Psoas muscle (tissue), 8 donors: Measurements from ENCODE around the gene B4GALT1. TPM values are rescaled to one million over a fixed set of nuclear protein-coding genes. Genes with fewer than 3 reads are reported as not detected.

Experiments used
- ATAC-seq, 4 donors: fragments of 200-7000 bp; cut with Tn5 transposase; one replicate each; pipeline ENCODE4 v1.9.1; 2020; ENCODE audit warnings: moderate library complexity in 3 of 4, mild to moderate bottlenecking in 2 of 4
- DNase-seq, 2 donors: peaks; one replicate each; pipeline ENCODE4 v3.0.0-alpha.2; 2020
- H3K27ac ChIP-seq: fragments of 200-600 bp; one replicate; pipeline ENCODE4 v1.8.0; 2022
- H3K27me3 ChIP-seq, 3 donors: fragments of 200-600 bp in 1 of 3; one replicate each; pipeline versions ENCODE4 v1.6.1 to v1.8.0; 2013 to 2022; ENCODE audit warnings: low read length in 2 of 3, mild to moderate bottlenecking in 2 of 3, moderate library complexity in 1 of 3; ENCODE audit not compliant: insufficient read depth in 3 of 3
- H3K36me3 ChIP-seq, 2 donors: fragments of 200-600 bp in 1 of 2; one replicate each; pipeline versions ENCODE4 v1.6.1 to v1.8.0; 2013 to 2022; ENCODE audit warnings: low read depth in 1 of 2, mild to moderate bottlenecking in 1 of 2, moderate library complexity in 1 of 2; ENCODE audit not compliant: insufficient read depth in 1 of 2
- H3K4me1 ChIP-seq: fragments of 200-600 bp; one replicate; pipeline ENCODE4 v1.8.0; 2022
- H3K4me3 ChIP-seq: fragments of 200-600 bp; one replicate; pipeline ENCODE4 v1.8.0; 2022; ENCODE audit warnings: mild to moderate bottlenecking
- H3K9me3 ChIP-seq: fragments of 200-600 bp; one replicate; pipeline ENCODE4 v1.8.0; 2022
- WGBS, 3 donors: extraction: QIAGEN DNeasy Blood & Tissue Kit; methylation state at CpG; one replicate each; pipeline versions ENCODE4 v1.1.6 to v1.1.7; 2013; 5-methylcytosine and 5-hydroxymethylcytosine counted together
- intact Hi-C, 2 donors: fragments of 100-400 bp; cut with DNase I; formaldehyde crosslinking; loops; one replicate each; pipeline versions ENCODE4 v1.11.0 to v1.14.2; 2022
- polyA plus RNA-seq, 3 donors: library from polyadenylated mRNA; stranded (reverse); fragments of 200-250 nt; gene quantifications; one replicate each; pipeline ENCODE4 v1.2.3, GENCODE V29; 2013
- total RNA-seq, 4 donors: library from RNA; stranded (reverse); fragmentation: NEBNext Ultra II Directional in 2 of 4; extraction: Animal tissue kit (Norgen Biotek cat#: 25700) in 2 of 4; gene quantifications; one replicate each; pipeline versions ENCODE4 v1.2.1 to v1.2.4, GENCODE V29; 2021 to 2023
- TF ChIP-seq, protein P1 (sequence below): fragments of 200-600 bp; IDR thresholded peaks from one replicate; pipeline ENCODE4 v1.8.0; 2022; ENCODE audit warnings: antibody characterized with exemption
- donor health status: healthy with polysubstance abuse.
- donor health status: DM: no; HTN: no; CAD: no; lungs with moderate emphysema.
- donor health status: Bipolar disorder and iron deficiency.
- donor health status: healthy.
- donor health status: DM: yes; HTN: yes; CAD: no.
- donor health status: DM: no; HTN: no; CAD: no.
- donor health status: DM: no; HTN: no; CAD: no.
- donor health status: DM: yes; HTN: yes; CAD: no.

The B4GALT1 gene
- total and polyA plus RNA-seq, 7 donors = 13.0 to 28.1 (median 22.3) TPM

DNA sequence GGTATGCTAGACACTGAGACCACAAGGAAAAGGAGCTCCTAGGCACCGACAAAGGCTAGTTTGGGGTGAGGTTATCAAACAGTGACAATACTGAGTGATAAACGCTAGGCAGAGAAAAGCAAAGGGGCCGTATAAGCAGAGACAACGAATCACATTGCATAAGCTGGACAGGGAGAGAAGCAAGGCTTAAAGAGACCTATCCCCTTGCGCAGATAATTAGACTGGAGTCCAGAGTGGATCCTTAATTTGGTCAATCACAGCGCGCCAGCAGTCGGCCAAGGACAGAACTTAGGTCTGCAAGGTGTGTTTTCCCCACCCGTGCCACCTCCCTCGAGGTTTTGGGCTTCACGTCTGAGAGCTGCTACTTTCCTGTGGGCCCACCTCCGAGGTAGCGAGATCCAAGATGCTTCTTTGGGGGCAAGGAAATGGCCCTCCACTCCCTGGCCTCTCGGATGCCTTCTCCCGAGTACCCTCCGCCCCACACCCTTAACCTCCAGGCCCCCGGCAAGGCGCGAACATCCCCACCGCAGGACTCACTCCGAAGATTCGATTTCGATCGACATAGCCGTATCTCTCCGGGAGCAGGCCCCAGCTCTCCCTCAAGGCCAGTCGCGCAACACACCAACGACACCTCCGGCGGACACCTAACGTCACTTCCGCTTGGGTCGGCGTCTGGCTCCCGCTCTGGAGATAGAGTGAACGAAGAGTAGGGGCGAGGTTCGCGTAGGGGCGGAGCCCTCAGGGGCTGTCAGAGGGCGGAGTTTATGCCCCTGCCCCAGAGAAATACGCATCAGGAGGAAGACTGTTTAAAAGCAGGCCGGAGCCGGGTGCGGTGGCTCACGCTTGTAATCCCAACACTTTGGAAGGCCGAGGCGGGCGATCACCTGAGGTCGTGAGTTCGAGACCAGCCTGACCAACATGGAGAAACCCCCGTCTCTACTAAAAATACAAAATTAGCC, 90.8 kb downstream of the B4GALT1 start, which contains the start of gene SMU1:
Gene SMU1, minus strand, starts transcription at position 629 of the 959 bp plus-strand sequence. Its CDS starts 66 bp downstream, at position 563.
- Histone ChIP-seq H3K4me1 (peaks cover 20% of the 10 kb centered on the region), H3K27ac (peak within 1 kb of the TSS; percentile 94), H3K36me3 (peaks cover 9 to 25% of the 10 kb centered on the region in 2 donors), H3K9me3 (no peaks in the 10 kb centered on the region), H3K27me3 (no peaks in the 10 kb centered on the region), H3K4me3 (peak within 1 kb of the TSS; percentile 82)
- intact Hi-C loops = no loop called here
- TF ChIP-seq, protein P1, sequence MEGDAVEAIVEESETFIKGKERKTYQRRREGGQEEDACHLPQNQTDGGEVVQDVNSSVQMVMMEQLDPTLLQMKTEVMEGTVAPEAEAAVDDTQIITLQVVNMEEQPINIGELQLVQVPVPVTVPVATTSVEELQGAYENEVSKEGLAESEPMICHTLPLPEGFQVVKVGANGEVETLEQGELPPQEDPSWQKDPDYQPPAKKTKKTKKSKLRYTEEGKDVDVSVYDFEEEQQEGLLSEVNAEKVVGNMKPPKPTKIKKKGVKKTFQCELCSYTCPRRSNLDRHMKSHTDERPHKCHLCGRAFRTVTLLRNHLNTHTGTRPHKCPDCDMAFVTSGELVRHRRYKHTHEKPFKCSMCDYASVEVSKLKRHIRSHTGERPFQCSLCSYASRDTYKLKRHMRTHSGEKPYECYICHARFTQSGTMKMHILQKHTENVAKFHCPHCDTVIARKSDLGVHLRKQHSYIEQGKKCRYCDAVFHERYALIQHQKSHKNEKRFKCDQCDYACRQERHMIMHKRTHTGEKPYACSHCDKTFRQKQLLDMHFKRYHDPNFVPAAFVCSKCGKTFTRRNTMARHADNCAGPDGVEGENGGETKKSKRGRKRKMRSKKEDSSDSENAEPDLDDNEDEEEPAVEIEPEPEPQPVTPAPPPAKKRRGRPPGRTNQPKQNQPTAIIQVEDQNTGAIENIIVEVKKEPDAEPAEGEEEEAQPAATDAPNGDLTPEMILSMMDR = no peak
- WGBS, 3 donors = 0 to 1% (median 1%) methylated on average over 53 of the region's 53 CpGs
- DNase-seq (peak; percentile 97 to 98), ATAC-seq (peak; percentile 97 to 99 (median 98))

GRCh38 chr9:33068991-33069390, 98.1 kb downstream of the B4GALT1 start:
- no peaks in the 10 kb centered on the region for H3K4me1 ChIP-seq
- H3K4me3 ChIP-seq = no peak overlapping the region
- TF ChIP-seq, protein P1 = no peak
- no peak for ATAC-seq
- H3K27me3 ChIP-seq = no peaks in the 10 kb centered on the region
- DNase-seq = no peak
- H3K36me3 ChIP-seq = peaks cover 16 to 97% of the 10 kb centered on the region in 2 donors
- H3K27ac ChIP-seq = no peak overlapping the region
- intact Hi-C loops = no loop called here
- 88 to 97% (median 93%) methylated on average over 1 of the region's 1 CpG for WGBS, 3 donors
- H3K9me3 ChIP-seq = no peaks in the 10 kb centered on the region

DNA sequence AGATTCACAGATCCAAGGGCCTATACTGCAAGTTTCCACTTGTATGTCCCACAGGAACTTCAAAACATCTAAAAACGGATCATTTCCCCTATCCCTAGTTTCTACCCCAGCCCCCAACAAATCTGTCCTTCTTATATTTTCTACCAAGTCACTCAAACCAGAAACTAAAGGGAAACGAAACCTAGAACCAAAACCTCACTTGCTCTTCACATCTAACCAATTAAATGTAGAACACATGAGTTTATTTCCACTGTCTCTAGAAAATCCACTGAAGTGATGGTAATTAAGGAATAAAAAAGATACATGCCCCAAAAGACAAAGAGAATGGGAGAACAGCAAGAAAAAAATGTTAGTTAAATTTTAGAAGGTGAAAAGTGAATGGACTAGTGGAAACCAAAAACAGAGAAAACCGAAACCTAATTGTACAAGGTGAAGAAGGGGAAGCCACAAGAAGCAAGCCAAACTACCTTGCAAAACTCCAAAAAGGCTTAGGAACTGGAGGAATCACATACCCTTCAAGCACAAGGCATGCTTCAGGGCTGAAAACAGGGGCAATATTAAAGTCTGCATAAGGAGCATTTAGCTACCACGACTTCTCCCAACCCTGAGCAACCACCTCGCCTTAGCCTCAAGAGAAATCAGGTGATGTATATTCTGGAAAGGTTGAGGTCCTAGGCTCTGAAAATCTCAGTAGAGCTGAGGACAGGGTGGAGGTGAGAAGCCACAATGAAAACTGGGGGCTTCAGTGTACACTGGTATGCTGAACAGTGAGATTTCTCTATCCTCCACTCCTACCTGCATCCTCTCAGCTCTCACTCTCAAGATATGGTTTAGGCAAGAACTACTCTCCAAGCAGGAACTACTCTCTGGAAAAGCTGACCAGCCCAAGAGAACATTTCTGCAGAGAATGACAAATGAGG, 101.7 kb downstream of the B4GALT1 start:
- TF ChIP-seq, protein P1 = no peak
- no peak for DNase-seq
- intact Hi-C loops = no loop called here
- Histone ChIP-seq H3K4me3 (no peak overlapping the region), H3K4me1 (no peaks in the 10 kb centered on the region), H3K27me3 (no peaks in the 10 kb centered on the region), H3K36me3 (peaks cover 8 to 99% of the 10 kb centered on the region in 2 donors), H3K9me3 (no peaks in the 10 kb centered on the region), H3K27ac (no peak overlapping the region)
- WGBS, 3 donors = 89 to 91% (median 91%) methylated on average over 5 of the region's 5 CpGs
- no peak for ATAC-seq

Other genes with a start within 250 kb of the B4GALT1 start
- gene APTX, start 165.7 kb downstream of the B4GALT1 start, total RNA-seq = 10 to 100 TPM; 12.9 to 21.0 (median 14.9) TPM
- gene APTX, start 165.7 kb downstream of the B4GALT1 start, polyA plus RNA-seq = 10 to 100 TPM; 14.3 to 37.7 (median 31.2) TPM
- 10 to 100 TPM; 41.7 to 88.3 (median 68.8) TPM for gene DNAJA1, start 142.1 kb downstream of the B4GALT1 start, total RNA-seq
- 100 to 1,000 TPM in 1 of 3 donors, 10 to 100 TPM in 2; 46.9 to 135 (median 48.9) TPM for gene DNAJA1, start 142.1 kb downstream of the B4GALT1 start, polyA plus RNA-seq
- 10 to 100 TPM; 15.4 to 18.4 (median 16.7) TPM for gene SMU1, start 90.7 kb downstream of the B4GALT1 start, total RNA-seq
- gene SMU1, start 90.7 kb downstream of the B4GALT1 start, polyA plus RNA-seq = 10 to 100 TPM in 2 of 3 donors, 1 to 10 TPM in 1; 8.4 to 15.5 (median 11.6) TPM
- gene SPINK4, start 72.8 kb upstream of the B4GALT1 start, total RNA-seq = not detected
- gene SPINK4, start 72.8 kb upstream of the B4GALT1 start, polyA plus RNA-seq = under 1 TPM in 1 of 3 donors, not detected in 2; 0.34 TPM
- gene BAG1, start 97.4 kb upstream of the B4GALT1 start, total RNA-seq = 100 to 1,000 TPM; 125 to 253 (median 151) TPM
- 100 to 1,000 TPM; 265 to 371 (median 315) TPM for gene BAG1, start 97.4 kb upstream of the B4GALT1 start, polyA plus RNA-seq
- 10 to 100 TPM; 28.7 to 41.1 (median 37.6) TPM for gene CHMP5, start 97.7 kb upstream of the B4GALT1 start, total RNA-seq
- 10 to 100 TPM; 31.9 to 80.4 (median 38.3) TPM for gene CHMP5, start 97.7 kb upstream of the B4GALT1 start, polyA plus RNA-seq
- 10 to 100 TPM; 33.8 to 59.2 (median 46.1) TPM for gene NFX1, start 123.2 kb upstream of the B4GALT1 start, total RNA-seq
- 10 to 100 TPM; 20.9 to 33.4 (median 26.8) TPM for gene NFX1, start 123.2 kb upstream of the B4GALT1 start, polyA plus RNA-seq
- 10 to 100 TPM in 3 of 4 donors, 1 to 10 TPM in 1; 8.6 to 45.0 (median 15.7) TPM for gene AQP7, start 235.2 kb upstream of the B4GALT1 start, total RNA-seq
- 10 to 100 TPM in 2 of 3 donors, 1 to 10 TPM in 1; 8.6 to 10.8 (median 10.7) TPM for gene AQP7, start 235.2 kb upstream of the B4GALT1 start, polyA plus RNA-seq